Measurements from ENCODE around the gene SGTB. TPM values are rescaled to one million over a fixed set of nuclear protein-coding genes. Genes with fewer than 3 reads are reported as not detected.

SGTB gene
- total and polyA plus RNA-seq, 7 donors: 0.91 to 7.6 (median 3.8) TPM

GRCh38 chr5:65721050-65721719 lies 724 bp downstream of the SGTB start:
- Histone ChIP-seq H3K4me3 (peak overlapping the region; percentile 99), H3K36me3 (ENCODE audit: insufficient read depth in 1 of 2, low read depth in 1 of 2) (peaks cover 0 to 5% of the 10 kb centered on the region in 2 donors), H3K27ac (peak overlapping the region; percentile 91), H3K27me3 (ENCODE audit: insufficient read depth in 3 of 3, low read length in 2 of 3) (no peaks in the 10 kb centered on the region), H3K9me3 (no peaks in the 10 kb centered on the region), H3K4me1 (peaks cover 31% of the 10 kb centered on the region)
- peak; percentile 29 to 59 (median 38) for ATAC-seq
- peak; percentile 60 to 76 for DNase-seq
- no peak for TF ChIP-seq CTCF (IDR thresholded peaks at IDR 0.05)
- intact Hi-C loops (cut with DNase I): no loop called here
- WGBS, 3 donors: 3 to 6% (median 4%) methylated on average over 19 of the region's 19 CpGs

- Histone ChIP-seq H3K27ac (no peak overlapping the region), H3K9me3 (no peaks in the 10 kb centered on the region), H3K4me3 (no peak overlapping the region), H3K36me3 (ENCODE audit: insufficient read depth in 1 of 2, low read depth in 1 of 2) (peaks cover 0 to 13% of the 10 kb centered on the region in 2 donors), H3K4me1 (peaks cover 15% of the 10 kb centered on the region), H3K27me3 (ENCODE audit: insufficient read depth in 3 of 3, low read length in 2 of 3) (no peaks in the 10 kb centered on the region)
- intact Hi-C loops (cut with DNase I): no loop called here
- DNase-seq: no peak
- ATAC-seq: no peak
- TF ChIP-seq CTCF (IDR thresholded peaks at IDR 0.05): no peak
Measured at GRCh38 chr5:65718576-65719310, 3.2 kb downstream of the SGTB start.

GRCh38 chr5:65708145-65708544 lies 13.8 kb downstream of the SGTB start:
- Histone ChIP-seq H3K36me3 (ENCODE audit: insufficient read depth in 1 of 2, low read depth in 1 of 2) (peaks cover 0 to 35% of the 10 kb centered on the region in 2 donors), H3K27ac (no peak overlapping the region), H3K4me1 (no peaks in the 10 kb centered on the region), H3K9me3 (no peaks in the 10 kb centered on the region), H3K4me3 (no peak overlapping the region), H3K27me3 (ENCODE audit: insufficient read depth in 3 of 3, low read length in 2 of 3) (no peaks in the 10 kb centered on the region)
- DNase-seq (no peak), ATAC-seq (no peak)
- 96 to 98% (median 98%) methylated on average over 4 of the region's 4 CpGs for WGBS, 3 donors
- intact Hi-C loops (cut with DNase I): no loop called here
- no peak for TF ChIP-seq CTCF (IDR thresholded peaks at IDR 0.05)

GRCh38 chr5:65707663-65708062 lies 14.2 kb downstream of the SGTB start:
- H3K4me1 ChIP-seq: no peaks in the 10 kb centered on the region
- H3K36me3 ChIP-seq (ENCODE audit: insufficient read depth in 1 of 2, low read depth in 1 of 2): peaks cover 0 to 37% of the 10 kb centered on the region in 2 donors
- no peaks in the 10 kb centered on the region for H3K9me3 ChIP-seq
- no peaks in the 10 kb centered on the region for H3K27me3 ChIP-seq (ENCODE audit: insufficient read depth in 3 of 3, low read length in 2 of 3)
- no peak for TF ChIP-seq CTCF (IDR thresholded peaks at IDR 0.05)
- DNase-seq: no peak
- H3K27ac ChIP-seq: no peak overlapping the region
- 92 to 97% (median 95%) methylated on average over 4 of the region's 4 CpGs for WGBS, 3 donors
- intact Hi-C loops (cut with DNase I): no loop called here
- no peak overlapping the region for H3K4me3 ChIP-seq
- ATAC-seq: no peak
